HL-60 (cell line): ENCODE results near the gene PALB2.

Source experiments
- CTCF ChIP-seq: IDR thresholded peaks from one replicate; pipeline ENCODE4 v1.5.1; 2011; ENCODE audit warnings: low read length, control low read depth, inconsistent platforms; ENCODE audit not compliant: insufficient read depth
- POLR2AphosphoS5 ChIP-seq: IDR thresholded peaks from 2 replicates; pipeline ENCODE4 v1.6.1; 2012; ENCODE audit warnings: low read depth
- REST ChIP-seq: IDR thresholded peaks from 2 replicates; pipeline ENCODE4 v1.6.1; 2012; ENCODE audit warnings: low read depth; ENCODE audit not compliant: insufficient replicate concordance

- TF ChIP-seq CTCF (no peak), POLR2AphosphoS5 (no peak), REST (no peak)
Measured at GRCh38 chr16:23573817-23574216, 67.3 kb downstream of the PALB2 start.
